HCT116 (cell line): Measurements from ENCODE around the gene ZNF414. TPM values are rescaled to one million over a fixed set of nuclear protein-coding genes. Genes with fewer than 3 reads are reported as not detected.

Experiments
- ATAC-seq: fragments of 200-7000 bp; cut with Tn5 transposase; 2 replicates; pipeline ENCODE4 v1.9.1; 2020; ENCODE audit warnings: mild to moderate bottlenecking, moderate library complexity
- BruUV-seq: library from RNA; stranded (reverse); fragments of 400-500 nt; replicated peaks from 2 replicates; lab custom pipeline; 2021; lab: Mats Ljungman, UMichigan
- CTCF ChIA-PET: fragments of 300-600 bp; sonication (Branson Sonifier 250); formaldehyde crosslinking; loops from one replicate; lab custom pipeline; 2021; ENCODE audit warnings: antibody characterized with exemption; lab: Charles Lee
- POLR2A ChIA-PET: fragments of 300-600, 350-600 bp; sonication (Branson Sonifier 250); formaldehyde crosslinking; loops from one replicate; lab custom pipeline; 2021; ENCODE audit warnings: antibody characterized with exemption; lab: Charles Lee
- RAD21 ChIA-PET, 2 experiments: fragments of 300-600 bp; sonication (Branson Sonifier 250); formaldehyde crosslinking; loops; one replicate each; lab custom pipeline; 2023; ENCODE audit warnings: low total read pairs in 2 of 2; ENCODE audit not compliant: uncharacterized antibody in 2 of 2, unreplicated experiment in 2 of 2, low non-redundant PET in 1 of 2; lab: Charles Lee
- DNase-seq: peaks from one replicate; pipeline ENCODE4 v3.0.0-alpha.2; 2010; ENCODE audit warnings: low read depth, low spot score
- H2AFZ ChIP-seq: fragments of 200-600 bp; shearing (Covaris generic), sonication (generic); 2 replicates; pipeline ENCODE4 v1.6.1; 2017; ENCODE audit warnings: low read depth, mixed run types, mixed read lengths, antibody characterized with exemption, low read length; ENCODE audit not compliant: poor library complexity, severe bottlenecking
- H3K27ac ChIP-seq: 2 replicates; pipeline ENCODE4 v1.5.1; 2012; ENCODE audit warnings: low read depth, low read length
- H3K27me3 ChIP-seq: fragments of 200-600 bp; sonication (generic); 2 replicates; pipeline ENCODE4 v1.6.1; 2016; ENCODE audit warnings: mixed run types, low read length, mixed read lengths; ENCODE audit not compliant: insufficient read depth
- H3K36me3 ChIP-seq, 2 experiments: fragments of 200-500 bp in 1 of 2; fragments of 200-600 bp in 1 of 2; sonication (Bioruptor generic) in 1 of 2; sonication (generic) in 1 of 2; 2 replicates each; pipeline versions ENCODE4 v1.5.1 to v1.6.1; 2014 to 2016; ENCODE audit warnings: low read length in 2 of 2, inconsistent platforms in 1 of 2, mixed read lengths in 1 of 2, mixed run types in 1 of 2; ENCODE audit not compliant: insufficient read depth in 2 of 2, control insufficient read depth in 1 of 2
- H3K4me1 ChIP-seq, 2 experiments: fragments of 200-600 bp in 1 of 2; sonication (generic) in 1 of 2; 2 replicates each; pipeline versions ENCODE4 v1.5.1 to v1.6.1; 2012 to 2017; ENCODE audit warnings: low read length in 2 of 2, inconsistent platforms in 1 of 2, mild to moderate bottlenecking in 1 of 2, mixed read lengths in 1 of 2, mixed run types in 1 of 2, moderate library complexity in 1 of 2; ENCODE audit not compliant: insufficient read depth in 2 of 2, control insufficient read depth in 1 of 2
- H3K4me2 ChIP-seq: fragments of 200-600 bp; sonication (generic); 2 replicates; pipeline ENCODE4 v1.6.1; 2017; ENCODE audit warnings: mixed run types, low read length, mixed read lengths
- H3K4me3 ChIP-seq, 2 experiments: fragments of 200-600 bp in 1 of 2; sonication (generic) in 1 of 2; replicated peaks in 1 of 2; 2 replicates each; pipeline ENCODE4 v1.5.1; 2011 to 2016; ENCODE audit warnings: low read length in 2 of 2, control low read depth in 1 of 2, low read depth in 1 of 2, mild to moderate bottlenecking in 1 of 2, mixed read lengths in 1 of 2, mixed run types in 1 of 2
- H3K79me2 ChIP-seq: fragments of 200-600 bp; sonication (generic); 2 replicates; pipeline ENCODE4 v1.6.1; 2017; ENCODE audit warnings: mild to moderate bottlenecking, mixed run types, low read length, moderate library complexity, mixed read lengths; ENCODE audit not compliant: insufficient read depth
- H3K9ac ChIP-seq: fragments of 200-600 bp; sonication (generic); 2 replicates; pipeline ENCODE4 v1.6.1; 2016; ENCODE audit warnings: low read length, mixed read lengths
- H3K9me2 ChIP-seq: fragments of 200-600 bp; sonication (generic), shearing (Covaris generic); 2 replicates; pipeline ENCODE4 v1.6.1; 2017; ENCODE audit warnings: mixed run types, mild to moderate bottlenecking, moderate library complexity; ENCODE audit not compliant: insufficient read depth
- H3K9me3 ChIP-seq, 2 experiments: fragments of 200-500 bp in 1 of 2; fragments of 200-600 bp in 1 of 2; sonication (Bioruptor generic) in 1 of 2; sonication (generic) in 1 of 2; 2 replicates each; pipeline ENCODE4 v1.6.1; 2014 to 2017; ENCODE audit warnings: low read length in 2 of 2, mixed read lengths in 2 of 2, inconsistent platforms in 1 of 2, low read depth in 1 of 2, mild to moderate bottlenecking in 1 of 2, mixed run types in 1 of 2, moderate library complexity in 1 of 2; ENCODE audit not compliant: control insufficient read depth in 1 of 2, insufficient read depth in 1 of 2
- H4K20me1 ChIP-seq: fragments of 200-600 bp; sonication (generic), shearing (Covaris generic); 2 replicates; pipeline ENCODE4 v1.6.1; 2017; ENCODE audit warnings: mixed run types, mild to moderate bottlenecking, moderate library complexity; ENCODE audit not compliant: insufficient read depth
- ATF3 ChIP-seq: IDR thresholded peaks from 2 replicates; pipeline ENCODE4 v1.6.1; 2012
- CBX3 ChIP-seq: IDR thresholded peaks from 2 replicates; pipeline ENCODE4 v1.6.1; 2012; ENCODE audit warnings: low read depth
- CEBPB ChIP-seq: IDR thresholded peaks from 2 replicates; pipeline ENCODE4 v1.6.1; 2012; ENCODE audit warnings: low read depth
- CTCF ChIP-seq, 3 experiments: fragments of 200-600 bp in 1 of 3; sonication (generic) in 1 of 3; IDR thresholded peaks in 2 of 3; conservative IDR thresholded peaks in 1 of 3; 2 replicates each; pipeline ENCODE4 v1.5.1; 2012 to 2017; ENCODE audit warnings: low read depth in 2 of 3, low read length in 2 of 3, antibody characterized with exemption in 1 of 3, borderline replicate concordance in 1 of 3, control low read depth in 1 of 3, mild to moderate bottlenecking in 1 of 3, mixed read lengths in 1 of 3, mixed run types in 1 of 3, moderate library complexity in 1 of 3; ENCODE audit not compliant: insufficient read depth in 1 of 3
- EGR1 ChIP-seq: IDR thresholded peaks from 2 replicates; pipeline ENCODE4 v1.6.1; 2012; ENCODE audit warnings: low read depth
- ELF1 ChIP-seq: IDR thresholded peaks from 2 replicates; pipeline ENCODE4 v1.6.1; 2012; ENCODE audit warnings: low read depth, borderline replicate concordance
- EZH2 ChIP-seq: fragments of 200-600 bp; sonication (generic); IDR thresholded peaks from 2 replicates; pipeline ENCODE4 v1.6.1; 2017; ENCODE audit warnings: antibody characterized with exemption, mixed run types
- EZH2phosphoT487 ChIP-seq: fragments of 200-600 bp; IDR thresholded peaks from 2 replicates; pipeline ENCODE4 v1.6.1; 2018; ENCODE audit warnings: antibody characterized with exemption, borderline replicate concordance
- JUND ChIP-seq: IDR thresholded peaks from 2 replicates; pipeline ENCODE4 v1.6.1; 2012
- MAX ChIP-seq: IDR thresholded peaks from 2 replicates; pipeline ENCODE4 v1.6.1; 2012
- POLR2AphosphoS5 ChIP-seq: IDR thresholded peaks from 2 replicates; pipeline ENCODE4 v1.6.1; 2011; ENCODE audit warnings: mild to moderate bottlenecking, low read depth, low read length, moderate library complexity
- RAD21 ChIP-seq: IDR thresholded peaks from 2 replicates; pipeline ENCODE4 v1.6.1; 2012; ENCODE audit warnings: low read depth, mild to moderate bottlenecking
- REST ChIP-seq: IDR thresholded peaks from 2 replicates; pipeline ENCODE4 v1.6.1; 2012; ENCODE audit warnings: low read depth
- SIN3A ChIP-seq: IDR thresholded peaks from 2 replicates; pipeline ENCODE4 v1.6.1; 2012; ENCODE audit warnings: low read depth
- SP1 ChIP-seq: IDR thresholded peaks from 2 replicates; pipeline ENCODE4 v1.6.1; 2012; ENCODE audit warnings: low read depth
- SRF ChIP-seq: IDR thresholded peaks from 2 replicates; pipeline ENCODE4 v1.6.1; 2012; ENCODE audit warnings: low read depth
- ZBTB33 ChIP-seq: IDR thresholded peaks from 2 replicates; pipeline ENCODE4 v1.6.1; 2011; ENCODE audit warnings: mild to moderate bottlenecking, low read length, moderate library complexity; ENCODE audit not compliant: insufficient replicate concordance; ENCODE audit errors: extremely low read depth
- ZFX ChIP-seq: fragments of 450-650 bp; IDR thresholded peaks from 2 replicates; pipeline ENCODE4 v1.6.1; 2017
- intact Hi-C: fragments of 100-400 bp; cut with micrococcal nuclease; formaldehyde crosslinking; loops from 2 replicates; pipeline ENCODE4 v1.10.0; 2022
- total RNA-seq: library from RNA; stranded (reverse); gene quantifications from one replicate; pipeline ENCODE4 v1.2.1, GENCODE V29; 2021; ENCODE audit not compliant: unreplicated experiment

Gene ZNF414
- total RNA-seq, 1 experiment from 2014 or later: 31.9 TPM

- Histone ChIP-seq H3K79me2 (no peaks in the 10 kb centered on the region), H3K9me3 (no peaks in the 10 kb centered on the region), H3K9me2 (no peaks in the 10 kb centered on the region), H3K36me3 (no peaks in the 10 kb centered on the region), H2AFZ (no peak overlapping the region), H4K20me1 (no peaks in the 10 kb centered on the region), H3K4me2 (no peak overlapping the region), H3K27ac (no peak overlapping the region), H3K27me3 (no peaks in the 10 kb centered on the region), H3K4me3 (no peak overlapping the region), H3K4me1 (peaks cover 21 to 41% of the 10 kb centered on the region in 2 experiments), H3K9ac (no peak overlapping the region)
- ChIA-PET POLR2A (interaction anchor here (2.1 to 3.1 kb wide), 3 partner anchors 10 to 125 kb away, joined by 7 to 69 read pairs (median 10); partner anchors contain the start of gene RAB11B), RAD21 (no interaction called here), CTCF (no interaction called here)
- intact Hi-C loops: loop anchor here (10.0 kb wide), 1 partner anchor 101 kb away; the partner anchor contains the start of gene MARCHF2
- no peak for DNase-seq
- no peak for ATAC-seq
- BruUV-seq: no TSS peak
- no peak for TF ChIP-seq SP1
- TF ChIP-seq REST: no peak
- TF ChIP-seq POLR2AphosphoS5: no peak
- TF ChIP-seq CTCF (IDR thresholded peaks at IDR 0.05 in 2 of 3, conservative IDR thresholded peaks at IDR 0.05 in 1 of 3; ENCODE audit: borderline replicate concordance in 1 of 3, insufficient read depth in 1 of 3, low read depth in 2 of 3, low read length in 2 of 3): no peak
- no peak for TF ChIP-seq SIN3A
- TF ChIP-seq JUND: no peak
- TF ChIP-seq RAD21: no peak
- TF ChIP-seq MAX: no peak
- no peak for TF ChIP-seq ZBTB33
- TF ChIP-seq CEBPB: no peak
- TF ChIP-seq EGR1: no peak
- TF ChIP-seq ATF3: no peak
- no peak for TF ChIP-seq SRF
- no peak for TF ChIP-seq EZH2phosphoT487
- no peak for TF ChIP-seq CBX3
- TF ChIP-seq ELF1: no peak
- no peak for TF ChIP-seq EZH2
- no peak for TF ChIP-seq ZFX
- TF ChIP-seq, all 23 proteins: peak for 0
Observed at GRCh38 chr19:8515317-8515716, 1.4 kb upstream of the ZNF414 start.
